ENCODE data around the gene CLRN3. TPM values are rescaled to one million over a fixed set of nuclear protein-coding genes. Genes with fewer than 3 reads are reported as not detected.

The CLRN3 gene
- total RNA-seq, 4 donors from 2014 or later = 0.27 TPM; not detected in 3

GRCh38 chr10:127882391-127882790 is 10.3 kb downstream of the CLRN3 start:
- intact Hi-C loops (cut with DNase I; ENCODE audit: low total_unique reads) = no loop called here
- DNase-seq (no peak), ATAC-seq (no peak)
- Histone ChIP-seq H3K4me3 (no peak overlapping the region), H3K4me1 (no peaks in the 10 kb centered on the region), H3K9me3 (no peaks in the 10 kb centered on the region), H3K36me3 (no peaks in the 10 kb centered on the region), H3K27me3 (no peaks in the 10 kb centered on the region), H3K27ac (no peak overlapping the region)
- TF ChIP-seq POLR2A (IDR thresholded peaks at IDR 0.05) = no peak
- no peak for TF ChIP-seq CTCF (IDR thresholded peaks at IDR 0.05 in 4 of 5, conservative IDR thresholded peaks at IDR 0.05 in 1 of 5)
- in situ Hi-C loops (cut with MboI; ENCODE audit: low sequenced_read_pairs in 4 of 4) = no loop called here

GRCh38 chr10:127881262-127881661 is 11.5 kb downstream of the CLRN3 start:
- no peak for ATAC-seq
- no peak overlapping the region for H3K27ac ChIP-seq
- no peaks in the 10 kb centered on the region for H3K27me3 ChIP-seq
- in situ Hi-C loops (cut with MboI; ENCODE audit: low sequenced_read_pairs in 4 of 4) = no loop called here
- TF ChIP-seq POLR2A (IDR thresholded peaks at IDR 0.05) (no peak), CTCF (IDR thresholded peaks at IDR 0.05 in 4 of 5, conservative IDR thresholded peaks at IDR 0.05 in 1 of 5) (no peak)
- intact Hi-C loops (cut with DNase I; ENCODE audit: low total_unique reads) = no loop called here
- no peaks in the 10 kb centered on the region for H3K9me3 ChIP-seq
- no peaks in the 10 kb centered on the region for H3K4me1 ChIP-seq
- no peak for DNase-seq
- no peaks in the 10 kb centered on the region for H3K36me3 ChIP-seq
- no peak overlapping the region for H3K4me3 ChIP-seq

GRCh38 chr10:127880557-127880956 is 12.2 kb downstream of the CLRN3 start:
- Histone ChIP-seq H3K27me3 (no peaks in the 10 kb centered on the region), H3K4me3 (no peak overlapping the region), H3K4me1 (no peaks in the 10 kb centered on the region), H3K36me3 (no peaks in the 10 kb centered on the region), H3K27ac (no peak overlapping the region), H3K9me3 (no peaks in the 10 kb centered on the region)
- DNase-seq (peak in 1 of 2 donors; percentile 26), ATAC-seq (no peak)
- intact Hi-C loops (cut with DNase I; ENCODE audit: low total_unique reads) (no loop called here), in situ Hi-C loops (cut with MboI; ENCODE audit: low sequenced_read_pairs in 4 of 4) (no loop called here)
- TF ChIP-seq CTCF (IDR thresholded peaks at IDR 0.05 in 4 of 5, conservative IDR thresholded peaks at IDR 0.05 in 1 of 5) = no peak
- TF ChIP-seq POLR2A (IDR thresholded peaks at IDR 0.05) = no peak

- ATAC-seq (no peak), DNase-seq (no peak)
- no peaks in the 10 kb centered on the region for H3K4me1 ChIP-seq
- no peak overlapping the region for H3K4me3 ChIP-seq
- no peaks in the 10 kb centered on the region for H3K9me3 ChIP-seq
- H3K27me3 ChIP-seq = no peaks in the 10 kb centered on the region
- no peak overlapping the region for H3K27ac ChIP-seq
- H3K36me3 ChIP-seq = no peaks in the 10 kb centered on the region
- no peak for TF ChIP-seq POLR2A (IDR thresholded peaks at IDR 0.05)
- TF ChIP-seq CTCF (IDR thresholded peaks at IDR 0.05 in 4 of 5, conservative IDR thresholded peaks at IDR 0.05 in 1 of 5) = no peak
- intact Hi-C loops (cut with DNase I; ENCODE audit: low total_unique reads) (loop anchor here (10.0 kb wide), 1 partner anchor 446 kb away; no protein-coding TSS in a partner anchor), in situ Hi-C loops (cut with MboI; ENCODE audit: low sequenced_read_pairs in 4 of 4) (no loop called here)
Observed at GRCh38 chr10:127878475-127879055, 14.2 kb downstream of the CLRN3 start.

- Histone ChIP-seq H3K36me3 (no peaks in the 10 kb centered on the region), H3K27me3 (no peaks in the 10 kb centered on the region), H3K4me1 (no peaks in the 10 kb centered on the region), H3K9me3 (no peaks in the 10 kb centered on the region), H3K4me3 (no peak overlapping the region), H3K27ac (no peak overlapping the region)
- intact Hi-C loops (cut with DNase I; ENCODE audit: low total_unique reads) = loop anchor here (10.0 kb wide), 1 partner anchor 447 kb away; no protein-coding TSS in a partner anchor
- TF ChIP-seq POLR2A (IDR thresholded peaks at IDR 0.05) (no peak), CTCF (IDR thresholded peaks at IDR 0.05 in 4 of 5, conservative IDR thresholded peaks at IDR 0.05 in 1 of 5) (no peak)
- in situ Hi-C loops (cut with MboI; ENCODE audit: low sequenced_read_pairs in 4 of 4) = no loop called here
- ATAC-seq (no peak), DNase-seq (no peak)
Observed at GRCh38 chr10:127877699-127878098, 15.0 kb downstream of the CLRN3 start.

Data from gastrocnemius medialis (tissue), 4 donors.